Uterus (tissue), 4 donors: Measurements from ENCODE around the gene IL4R. TPM values are rescaled to one million over a fixed set of nuclear protein-coding genes. Genes with fewer than 3 reads are reported as not detected.
"Not testable (repeated sequence)": the region's sequence is repeated elsewhere in the genome, so short reads cannot be mapped to it uniquely, and the experiment has no call there.

Experiments used
- DNase-seq, 2 donors: peaks; one replicate each; pipeline ENCODE4 v3.0.0-alpha.2; 2019 to 2020
- H3K27ac ChIP-seq, 2 donors: fragments of 200-600 bp; sonication (generic); 1 replicate in 1 of 2; 2 replicates in 1 of 2; pipeline ENCODE4 v1.5.1; 2016 to 2018
- H3K27me3 ChIP-seq, 2 donors: fragments of 200-600 bp; sonication (generic); one replicate each; pipeline ENCODE4 v1.5.1; 2018 to 2019; ENCODE audit warnings: control low read depth in 1 of 2
- H3K36me3 ChIP-seq, 2 donors: fragments of 200-600 bp; sonication (generic); one replicate each; pipeline ENCODE4 v1.5.1; 2019; ENCODE audit warnings: control low read depth in 1 of 2
- H3K4me1 ChIP-seq, 2 donors: fragments of 200-600 bp; sonication (generic); one replicate each; pipeline ENCODE4 v1.5.1; 2018 to 2019; ENCODE audit warnings: control low read depth in 1 of 2
- H3K4me3 ChIP-seq, 2 donors: fragments of 200-600 bp; sonication (generic); 1 replicate in 1 of 2; 2 replicates in 1 of 2; pipeline ENCODE4 v1.5.1; 2018 to 2019; ENCODE audit warnings: mild to moderate bottlenecking in 1 of 2
- H3K9me3 ChIP-seq, 2 donors: fragments of 200-600 bp; sonication (generic); one replicate each; pipeline ENCODE4 v1.5.1; 2019; ENCODE audit warnings: control low read depth in 1 of 2
- POLR2A ChIP-seq, 2 donors: fragments of 450-650 bp; IDR thresholded peaks; one replicate each; pipeline ENCODE4 v1.6.1; 2016; ENCODE audit warnings: antibody characterized with exemption in 2 of 2, mild to moderate bottlenecking in 1 of 2, moderate library complexity in 1 of 2
- intact Hi-C: fragments of 100-400 bp; cut with DNase I; formaldehyde crosslinking; loops from one replicate; pipeline ENCODE4 v1.15.1; 2023; ENCODE audit warnings: low total_unique reads
- total RNA-seq, 4 donors: library from RNA; depleted of rRNA in 3 of 4; stranded (reverse); fragments of >200 nt in 3 of 4; gene quantifications; one replicate each; pipeline versions ENCODE4 v1.1.0 to v1.2.4, GENCODE V29; 2014 to 2023
- TF ChIP-seq, protein P1 (sequence below), 4 experiments: fragments of 200-600 bp in 2 of 4; fragments of 450-650 bp in 2 of 4; sonication (generic) in 2 of 4; IDR thresholded peaks; one replicate each; pipeline ENCODE4 v1.5.1; 2016 to 2019; ENCODE audit warnings: antibody characterized with exemption in 4 of 4, mild to moderate bottlenecking in 2 of 4, moderate library complexity in 1 of 4
- donor health status: DM: yes; HTN: yes; CAD: no.

IL4R gene
- total RNA-seq, 4 donors from 2014 or later, result 9.4 to 137 (median 45.4) TPM

DNA sequence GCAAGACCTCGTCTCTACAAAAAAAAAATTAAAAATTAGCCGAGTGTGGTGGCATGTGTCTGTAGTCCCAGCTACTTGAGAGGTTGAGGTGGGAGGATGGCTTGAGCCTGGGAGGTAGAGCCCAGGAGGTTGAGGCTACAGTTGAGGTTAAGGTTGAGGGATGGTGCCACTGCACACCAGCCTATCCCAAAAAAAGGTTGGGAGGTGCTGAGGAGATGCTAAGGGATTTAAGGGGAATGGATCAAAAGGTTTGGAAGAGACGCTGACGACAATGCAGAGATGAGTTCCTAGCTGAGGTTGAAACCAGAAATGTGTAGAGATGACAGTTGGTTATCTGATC is 40.5 kb upstream of the IL4R start:
- DNase-seq, result no peak
- no peaks in the 10 kb centered on the region for H3K27me3 ChIP-seq
- H3K4me1 ChIP-seq, result peaks cover 0 to 4% of the 10 kb centered on the region in 2 donors
- no peaks in the 10 kb centered on the region for H3K9me3 ChIP-seq
- TF ChIP-seq POLR2A (IDR thresholded peaks at IDR 0.05), result no peak
- TF ChIP-seq, protein P1, sequence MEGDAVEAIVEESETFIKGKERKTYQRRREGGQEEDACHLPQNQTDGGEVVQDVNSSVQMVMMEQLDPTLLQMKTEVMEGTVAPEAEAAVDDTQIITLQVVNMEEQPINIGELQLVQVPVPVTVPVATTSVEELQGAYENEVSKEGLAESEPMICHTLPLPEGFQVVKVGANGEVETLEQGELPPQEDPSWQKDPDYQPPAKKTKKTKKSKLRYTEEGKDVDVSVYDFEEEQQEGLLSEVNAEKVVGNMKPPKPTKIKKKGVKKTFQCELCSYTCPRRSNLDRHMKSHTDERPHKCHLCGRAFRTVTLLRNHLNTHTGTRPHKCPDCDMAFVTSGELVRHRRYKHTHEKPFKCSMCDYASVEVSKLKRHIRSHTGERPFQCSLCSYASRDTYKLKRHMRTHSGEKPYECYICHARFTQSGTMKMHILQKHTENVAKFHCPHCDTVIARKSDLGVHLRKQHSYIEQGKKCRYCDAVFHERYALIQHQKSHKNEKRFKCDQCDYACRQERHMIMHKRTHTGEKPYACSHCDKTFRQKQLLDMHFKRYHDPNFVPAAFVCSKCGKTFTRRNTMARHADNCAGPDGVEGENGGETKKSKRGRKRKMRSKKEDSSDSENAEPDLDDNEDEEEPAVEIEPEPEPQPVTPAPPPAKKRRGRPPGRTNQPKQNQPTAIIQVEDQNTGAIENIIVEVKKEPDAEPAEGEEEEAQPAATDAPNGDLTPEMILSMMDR (IDR thresholded peaks at IDR 0.05), result no peak
- H3K36me3 ChIP-seq, result no peaks in the 10 kb centered on the region
- H3K4me3 ChIP-seq, result no peak overlapping the region
- no peak overlapping the region for H3K27ac ChIP-seq
- intact Hi-C loops, result no loop called here

DNA sequence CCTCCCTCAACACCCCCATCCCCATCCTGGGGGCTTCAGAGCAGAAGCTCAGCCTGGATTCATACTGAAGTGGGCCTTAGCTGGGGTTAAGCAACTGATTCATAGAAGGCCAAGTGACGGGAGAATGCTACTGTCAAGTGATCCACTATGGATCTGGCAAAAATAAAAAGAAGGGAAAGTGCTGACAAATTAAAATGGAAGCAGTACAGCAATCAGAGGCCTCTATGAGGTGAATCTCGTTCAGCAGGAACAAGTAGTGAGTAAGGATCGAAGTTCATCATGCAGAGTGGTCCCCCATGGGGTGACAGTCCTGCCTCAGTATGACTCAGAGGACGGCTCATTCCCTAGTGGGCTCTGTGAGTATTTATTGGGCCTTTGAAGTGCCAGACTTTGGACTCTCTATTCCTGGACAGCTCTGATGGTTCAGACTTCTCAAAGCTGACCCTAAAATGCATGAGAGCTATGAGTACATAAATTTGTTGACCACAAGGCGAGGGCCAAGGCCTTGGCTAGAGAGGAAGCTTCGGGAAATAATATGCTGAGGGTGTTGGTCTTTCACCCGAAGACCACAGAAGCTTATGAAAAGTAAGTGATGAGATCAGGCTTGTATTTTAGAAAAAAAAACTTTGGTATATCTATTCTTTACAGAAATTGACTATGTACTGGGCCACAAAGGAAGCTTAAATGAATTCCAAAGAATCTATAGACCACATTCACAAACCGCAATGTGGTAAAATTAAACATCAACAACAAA is 39.9 kb upstream of the IL4R start:
- intact Hi-C loops, result no loop called here
- no peak for DNase-seq

DNA sequence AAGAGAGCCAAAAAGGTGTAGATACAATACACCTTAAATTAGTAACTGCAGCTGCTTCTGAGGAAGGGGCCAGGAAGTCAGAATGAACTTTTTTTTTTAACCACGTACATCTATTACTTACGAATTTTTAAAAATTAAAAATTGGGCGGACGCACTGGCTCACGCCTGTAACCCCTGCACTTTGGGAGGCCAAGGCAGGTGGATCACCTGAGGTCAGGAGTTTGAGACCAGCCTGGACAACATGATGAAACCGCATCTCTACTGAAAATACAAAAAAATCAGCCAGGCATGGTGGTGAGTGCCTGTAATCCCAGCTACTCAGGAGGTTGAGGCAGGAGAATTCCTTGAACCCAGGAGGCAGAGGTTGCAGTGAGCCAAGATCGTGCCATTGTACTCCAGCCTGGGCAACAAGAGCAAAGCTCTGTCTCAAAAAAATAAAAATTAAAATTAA is 39.3 kb upstream of the IL4R start:
- H3K4me1 ChIP-seq, H3K27ac ChIP-seq, H3K27me3 ChIP-seq, H3K4me3 ChIP-seq, DNase-seq, H3K36me3 ChIP-seq, intact Hi-C loops, H3K9me3 ChIP-seq: not testable (repeated sequence)

More for the DNA sequence above, 39.9 kb upstream of the IL4R start:
- H3K9me3 ChIP-seq, result no peaks in the 10 kb centered on the region
- H3K4me1 ChIP-seq, result peaks cover 0 to 4% of the 10 kb centered on the region in 2 donors
- H3K4me3 ChIP-seq, result no peak overlapping the region
- no peak for TF ChIP-seq POLR2A (IDR thresholded peaks at IDR 0.05)
- TF ChIP-seq, protein P1 (IDR thresholded peaks at IDR 0.05), result no peak
- H3K27ac ChIP-seq, result no peak overlapping the region
- H3K36me3 ChIP-seq, result no peaks in the 10 kb centered on the region
- no peaks in the 10 kb centered on the region for H3K27me3 ChIP-seq

DNA sequence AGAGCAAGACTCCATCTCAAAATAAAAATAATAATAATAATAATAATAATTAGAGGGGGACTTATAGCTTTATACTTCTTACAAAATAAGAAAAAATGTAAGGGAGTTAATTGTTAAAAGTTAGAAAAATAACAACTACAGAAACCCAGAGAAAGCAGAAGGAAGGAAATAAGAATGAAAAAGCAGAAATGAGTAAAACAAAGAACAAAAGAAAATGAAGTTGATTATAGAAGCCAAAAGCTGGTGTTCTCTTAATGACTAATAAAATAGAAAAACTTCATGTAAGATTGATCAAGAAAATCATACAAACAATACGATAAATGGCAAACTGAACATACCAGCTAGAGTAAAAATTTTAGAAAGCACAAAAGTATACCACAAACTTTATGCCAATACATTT is 38.4 kb upstream of the IL4R start:
- H3K36me3 ChIP-seq, result no peaks in the 10 kb centered on the region
- no peaks in the 10 kb centered on the region for H3K9me3 ChIP-seq
- H3K4me3 ChIP-seq, result no peak overlapping the region
- intact Hi-C loops, result no loop called here
- no peaks in the 10 kb centered on the region for H3K27me3 ChIP-seq
- no peak for TF ChIP-seq POLR2A (IDR thresholded peaks at IDR 0.05)
- TF ChIP-seq, protein P1 (IDR thresholded peaks at IDR 0.05), result no peak
- no peak overlapping the region for H3K27ac ChIP-seq
- no peaks in the 10 kb centered on the region for H3K4me1 ChIP-seq
- no peak for DNase-seq

DNA sequence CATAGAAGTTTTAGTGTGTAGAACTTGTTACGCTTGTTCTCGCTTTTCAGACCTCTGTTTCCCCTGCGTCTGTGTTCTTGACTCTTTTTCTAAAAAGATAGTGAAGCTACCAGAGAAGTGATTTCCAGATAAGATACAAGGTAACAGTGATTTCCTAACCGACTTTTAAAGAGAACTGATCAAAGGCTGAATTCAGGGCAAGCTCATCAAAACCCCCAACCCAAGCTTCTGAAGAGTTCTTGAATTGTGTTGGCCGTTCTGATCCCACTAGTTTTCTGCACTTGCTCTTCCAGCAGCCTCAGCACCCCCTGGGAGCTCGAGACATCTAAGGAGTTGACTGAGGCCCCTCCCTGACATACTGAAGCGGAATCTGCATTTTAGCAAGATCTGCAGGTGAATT is 32.5 kb upstream of the IL4R start:
- intact Hi-C loops, result no loop called here
- Histone ChIP-seq H3K27me3 (no peaks in the 10 kb centered on the region), H3K9me3 (no peaks in the 10 kb centered on the region), H3K4me1 (no peaks in the 10 kb centered on the region), H3K36me3 (no peaks in the 10 kb centered on the region), H3K27ac (no peak overlapping the region), H3K4me3 (no peak overlapping the region)
- no peak for TF ChIP-seq POLR2A (IDR thresholded peaks at IDR 0.05)
- TF ChIP-seq, protein P1 (IDR thresholded peaks at IDR 0.05), result no peak
- no peak for DNase-seq
